Activated T-cell treated with anti-CD3 and anti-CD28 coated beads, Interleukin-2, amount 50 U/mL, for 72 hours (primary cell): ENCODE measurements around the gene WDR59. TPM values are rescaled to one million over a fixed set of nuclear protein-coding genes. Genes with fewer than 3 reads are reported as not detected.
"Not testable (repeated sequence)": the region's sequence is repeated elsewhere in the genome, so short reads cannot be mapped to it uniquely, and the experiment has no call there.

Source experiments
- ATAC-seq, 2 donors: fragments of 150-1000 bp; cut with Tn5 transposase; replicated peaks in 1 of 2; 2 replicates each; pipeline ENCODE4 v1.10.0; 2021; ENCODE audit warnings: moderate library complexity in 2 of 2, mild to moderate bottlenecking in 1 of 2
- DNase-seq, 2 donors: peaks; one replicate each; pipeline ENCODE4 v3.0.0; 2021 to 2022; ENCODE audit warnings: mixed read lengths in 1 of 2
- H3K27ac Mint-ChIP-seq: one replicate; pipeline ENCODE4 v1.8.0; 2022; ENCODE audit warnings: mild to moderate bottlenecking, moderate library complexity, mixed read lengths
- H3K27me3 Mint-ChIP-seq: one replicate; pipeline ENCODE4 v1.8.0; 2022; ENCODE audit warnings: low read depth, mixed read lengths
- H3K36me3 Mint-ChIP-seq, 2 donors: one replicate each; pipeline ENCODE4 v1.8.0; 2022; ENCODE audit warnings: mixed read lengths in 2 of 2, mild to moderate bottlenecking in 1 of 2; ENCODE audit not compliant: insufficient read depth in 2 of 2
- H3K4me1 Mint-ChIP-seq: one replicate; pipeline ENCODE4 v1.8.0; 2022; ENCODE audit warnings: low read depth, mixed read lengths
- H3K4me3 Mint-ChIP-seq, 2 donors: one replicate each; pipeline ENCODE4 v1.8.0; 2022; ENCODE audit warnings: mild to moderate bottlenecking in 2 of 2, mixed read lengths in 2 of 2, moderate library complexity in 2 of 2
- H3K9me3 Mint-ChIP-seq, 2 donors: one replicate each; pipeline ENCODE4 v1.8.0; 2022; ENCODE audit warnings: mixed read lengths in 2 of 2
- total RNA-seq, 2 donors: library from RNA; stranded (reverse); gene quantifications; one replicate each; pipeline ENCODE4 v1.2.3, GENCODE V29; 2022

WDR59 gene
- total RNA-seq, 2 donors from 2014 or later = 100 to 104 TPM

DNA sequence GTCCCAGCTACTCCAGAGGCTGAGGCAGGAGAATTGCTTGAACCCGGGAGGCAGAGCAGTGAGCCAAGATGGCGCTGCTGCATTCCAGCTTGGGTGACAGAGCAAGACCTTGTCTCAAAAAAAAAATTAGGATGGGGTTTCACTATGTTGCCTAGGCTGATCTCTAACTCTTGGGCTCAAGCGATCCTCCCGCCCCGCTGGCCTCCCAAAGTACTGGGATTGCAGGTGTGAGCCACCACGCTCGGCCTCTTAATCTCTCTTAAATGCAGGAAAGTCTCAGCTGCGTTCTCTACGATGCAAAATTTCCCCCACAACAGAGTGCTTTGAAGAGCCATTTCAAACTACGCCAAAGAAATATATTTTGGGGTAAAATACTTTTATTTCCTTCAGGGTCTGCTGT is 5.9 kb upstream of the WDR59 start:
- ATAC-seq (no peak), DNase-seq (no peak)
- Mint-ChIP-seq H3K4me3 (no peak overlapping the region), H3K9me3 (no peaks in the 10 kb centered on the region), H3K36me3 (no peaks in the 10 kb centered on the region), H3K27ac (no peak overlapping the region), H3K4me1 (no peaks in the 10 kb centered on the region), H3K27me3 (peaks cover 11% of the 10 kb centered on the region)

DNA sequence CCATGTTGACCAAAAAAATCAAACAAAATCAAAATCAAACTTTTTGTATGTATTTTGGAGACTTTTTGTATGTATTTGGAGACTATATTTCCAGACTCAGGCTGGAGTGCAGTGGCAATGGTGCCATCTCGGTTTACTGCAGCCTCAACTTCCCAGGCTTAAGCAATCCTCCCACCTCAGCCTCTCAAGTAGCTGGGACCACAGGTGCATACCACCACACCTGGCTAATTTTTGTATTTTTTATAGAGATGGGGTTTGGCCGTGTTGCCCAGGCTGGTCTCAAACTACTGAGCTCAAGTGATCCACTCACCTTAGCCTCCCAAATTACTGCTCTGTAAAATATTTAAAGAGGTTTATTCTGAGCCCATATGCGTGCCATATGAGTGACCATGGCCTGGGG is 4.9 kb upstream of the WDR59 start:
- H3K27me3 Mint-ChIP-seq = peaks cover 11% of the 10 kb centered on the region
- not testable (repeated sequence) for H3K27ac Mint-ChIP-seq, H3K4me1 Mint-ChIP-seq, DNase-seq, H3K4me3 Mint-ChIP-seq, H3K9me3 Mint-ChIP-seq, H3K36me3 Mint-ChIP-seq, ATAC-seq

DNA sequence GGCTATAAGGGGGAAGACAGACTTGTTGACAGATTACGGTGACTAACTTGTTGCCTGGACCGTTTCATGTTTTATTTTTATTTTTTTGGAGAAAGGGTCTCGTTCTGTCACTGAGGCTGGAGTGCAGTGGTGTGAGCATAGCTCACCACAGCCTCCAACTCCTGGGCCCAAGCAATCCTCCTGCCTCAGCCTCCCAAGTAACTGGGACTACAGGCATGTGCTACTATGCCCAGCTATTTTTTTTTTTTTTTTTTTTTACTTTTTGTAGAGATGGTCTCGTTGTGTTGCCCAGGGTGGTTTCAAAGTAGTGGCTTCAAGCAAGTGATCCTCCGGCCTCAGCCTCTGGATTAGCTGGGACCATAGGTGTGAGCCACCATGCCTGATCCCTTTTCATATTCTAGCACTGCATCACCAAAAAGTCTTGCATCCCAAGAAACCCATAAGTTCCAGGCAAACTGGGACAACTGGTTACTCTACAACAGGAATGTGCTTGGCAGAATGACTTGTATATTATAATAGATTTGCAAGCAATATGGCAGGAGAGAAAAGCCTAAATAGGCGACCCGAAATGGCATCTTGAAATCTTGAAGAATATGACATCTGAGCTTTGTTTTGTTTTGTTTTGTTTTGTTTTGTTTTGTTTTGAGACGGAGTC is 2.2 kb upstream of the WDR59 start:
- Mint-ChIP-seq H3K4me1 (peaks cover 17% of the 10 kb centered on the region), H3K27me3 (no peaks in the 10 kb centered on the region), H3K36me3 (peaks cover 0 to 2% of the 10 kb centered on the region in 2 donors), H3K27ac (no peak overlapping the region), H3K4me3 (no peak overlapping the region), H3K9me3 (no peaks in the 10 kb centered on the region)
- DNase-seq (no peak), ATAC-seq (no peak)

DNA sequence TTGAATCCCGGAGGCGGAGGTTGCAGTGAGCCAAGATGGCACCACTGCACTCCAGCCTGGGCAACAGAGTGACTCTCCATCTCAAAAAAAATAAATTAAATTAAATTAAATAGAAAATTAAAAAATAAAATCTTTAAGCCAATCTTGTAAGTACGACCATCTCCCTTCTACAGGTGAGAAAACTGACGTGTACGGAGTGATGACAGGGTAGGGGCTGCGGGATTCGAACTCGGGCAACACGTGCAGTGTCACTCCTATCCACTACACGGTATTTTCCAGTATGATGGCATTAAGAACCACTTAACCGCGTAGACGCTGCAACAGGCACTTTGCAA is 762 bp downstream of the WDR59 start:
- H3K27me3 Mint-ChIP-seq = no peaks in the 10 kb centered on the region
- H3K9me3 Mint-ChIP-seq = no peaks in the 10 kb centered on the region
- H3K36me3 Mint-ChIP-seq = peaks cover 0 to 3% of the 10 kb centered on the region in 2 donors
- peaks cover 17% of the 10 kb centered on the region for H3K4me1 Mint-ChIP-seq
- peak overlapping the region; percentile 87 to 92 for H3K4me3 Mint-ChIP-seq
- DNase-seq (no peak), ATAC-seq (no peak)
- no peak overlapping the region for H3K27ac Mint-ChIP-seq

DNA sequence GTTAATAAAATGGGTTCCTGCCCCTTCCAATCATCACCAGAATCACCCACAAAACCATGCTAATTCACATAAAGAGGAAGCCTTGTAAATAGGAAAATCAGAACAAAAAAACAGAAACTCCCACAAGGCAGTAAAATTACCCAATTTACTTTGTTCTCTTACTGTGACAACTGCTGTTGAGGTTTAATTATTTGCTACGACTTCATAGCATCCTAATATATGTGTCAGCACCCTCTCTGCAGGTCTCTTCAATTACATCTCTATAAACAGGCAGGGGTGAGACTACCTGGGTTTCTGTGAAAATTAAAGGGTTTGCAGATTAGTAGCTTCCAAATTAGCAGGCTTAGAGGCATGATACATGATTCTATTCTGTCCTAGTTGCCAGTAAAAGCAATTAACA is 2.7 kb downstream of the WDR59 start:
- Mint-ChIP-seq H3K4me3 (no peak overlapping the region), H3K27me3 (no peaks in the 10 kb centered on the region), H3K9me3 (no peaks in the 10 kb centered on the region), H3K36me3 (peaks cover 0 to 3% of the 10 kb centered on the region in 2 donors), H3K27ac (no peak overlapping the region), H3K4me1 (peaks cover 22% of the 10 kb centered on the region)
- DNase-seq (no peak), ATAC-seq (no peak)

DNA sequence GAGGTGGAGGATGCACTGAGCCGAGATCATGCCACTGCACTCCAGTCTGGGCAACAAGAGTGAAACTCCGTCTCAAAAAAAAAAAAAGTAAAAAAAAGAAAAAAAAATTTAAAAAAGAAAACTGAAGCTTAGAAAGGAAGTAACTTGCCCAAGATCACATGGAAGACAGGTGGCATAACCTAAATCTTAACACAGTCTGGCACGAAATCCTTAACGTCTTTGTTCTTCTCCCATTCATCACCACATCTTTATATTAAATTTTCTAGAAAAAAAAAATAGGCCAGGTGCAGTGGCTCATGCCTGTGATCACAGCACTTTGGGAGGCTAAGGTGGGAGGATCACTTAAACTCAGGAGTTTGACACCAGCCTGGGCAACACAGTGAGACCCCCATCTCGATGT is 9.3 kb downstream of the WDR59 start:
- DNase-seq (no peak), ATAC-seq (no peak)
- no peaks in the 10 kb centered on the region for H3K9me3 Mint-ChIP-seq
- H3K4me3 Mint-ChIP-seq = no peak overlapping the region
- peaks cover 5% of the 10 kb centered on the region for H3K4me1 Mint-ChIP-seq
- H3K27ac Mint-ChIP-seq = no peak overlapping the region
- H3K36me3 Mint-ChIP-seq = no peaks in the 10 kb centered on the region
- H3K27me3 Mint-ChIP-seq = no peaks in the 10 kb centered on the region

DNA sequence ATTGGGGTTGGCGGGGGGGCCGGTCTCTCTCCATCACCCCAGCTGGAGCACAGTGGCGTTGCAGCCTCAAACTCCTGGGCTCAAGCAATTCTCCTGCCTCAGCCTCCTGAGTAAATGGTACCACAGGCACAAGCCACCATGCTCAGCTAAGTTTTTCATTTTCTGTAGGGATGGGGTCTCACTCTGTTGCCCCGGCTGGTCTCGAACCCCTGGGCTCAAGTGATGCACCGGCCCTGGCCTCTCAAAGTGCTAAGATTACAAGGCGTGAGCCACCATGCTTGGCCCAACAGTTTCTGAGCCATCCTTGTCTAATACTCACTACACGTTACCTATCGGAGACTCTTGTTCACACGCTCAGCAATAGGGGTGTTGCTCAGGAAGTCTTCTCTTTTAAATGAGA is 11.6 kb downstream of the WDR59 start:
- DNase-seq = no peak
- Mint-ChIP-seq H3K27ac (no peak overlapping the region), H3K27me3 (no peaks in the 10 kb centered on the region), H3K4me3 (no peak overlapping the region), H3K4me1 (peaks cover 12% of the 10 kb centered on the region), H3K9me3 (no peaks in the 10 kb centered on the region), H3K36me3 (no peaks in the 10 kb centered on the region)
- ATAC-seq = no peak

DNA sequence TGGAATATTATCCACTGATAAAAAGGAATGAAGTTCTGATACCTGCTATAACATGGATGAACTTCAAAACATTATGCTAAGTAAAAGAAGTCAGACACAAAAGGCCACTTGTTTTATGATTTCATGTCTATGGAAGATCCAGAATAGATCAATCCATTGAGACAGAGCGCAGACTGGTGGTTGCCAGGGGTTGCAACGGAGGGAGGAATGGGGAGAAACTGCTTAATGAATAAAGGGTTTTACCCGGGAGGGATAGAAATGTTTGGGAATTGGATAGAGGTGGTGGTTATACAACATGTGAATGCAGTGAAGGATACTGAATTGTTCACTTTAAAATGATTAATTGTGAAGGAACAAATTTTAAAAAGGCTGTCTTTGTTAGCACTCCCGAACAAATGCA is 30.2 kb downstream of the WDR59 start:
- no peak for ATAC-seq
- peaks cover 0 to 27% of the 10 kb centered on the region in 2 donors for H3K36me3 Mint-ChIP-seq
- no peak for DNase-seq
- H3K4me3 Mint-ChIP-seq = no peak overlapping the region
- H3K27me3 Mint-ChIP-seq = no peaks in the 10 kb centered on the region
- no peak overlapping the region for H3K27ac Mint-ChIP-seq
- no peaks in the 10 kb centered on the region for H3K4me1 Mint-ChIP-seq
- no peaks in the 10 kb centered on the region for H3K9me3 Mint-ChIP-seq

DNA sequence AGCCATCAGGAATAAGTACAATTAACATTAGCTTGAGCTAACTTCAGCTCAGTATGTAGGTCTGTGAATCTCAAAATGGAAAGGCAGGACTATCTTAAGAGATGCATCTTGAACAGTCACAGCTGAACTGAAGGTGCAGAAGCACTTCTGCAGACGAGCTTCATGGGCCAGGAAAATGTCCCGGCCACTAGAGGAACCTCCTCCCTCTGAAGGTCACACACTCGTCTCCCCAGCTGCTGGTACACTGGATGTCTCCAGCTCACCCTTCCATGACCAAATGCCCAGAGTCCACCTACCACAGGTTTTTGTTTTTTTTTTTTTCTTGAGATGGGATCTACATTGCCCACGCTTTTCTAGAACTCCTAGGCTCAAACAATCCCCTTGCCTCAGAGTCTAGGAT is 33.2 kb downstream of the WDR59 start:
- DNase-seq = no peak
- no peaks in the 10 kb centered on the region for H3K27me3 Mint-ChIP-seq
- H3K36me3 Mint-ChIP-seq = peaks cover 0 to 22% of the 10 kb centered on the region in 2 donors
- no peak overlapping the region for H3K27ac Mint-ChIP-seq
- H3K9me3 Mint-ChIP-seq = no peaks in the 10 kb centered on the region
- ATAC-seq = no peak
- no peaks in the 10 kb centered on the region for H3K4me1 Mint-ChIP-seq
- H3K4me3 Mint-ChIP-seq = no peak overlapping the region

DNA sequence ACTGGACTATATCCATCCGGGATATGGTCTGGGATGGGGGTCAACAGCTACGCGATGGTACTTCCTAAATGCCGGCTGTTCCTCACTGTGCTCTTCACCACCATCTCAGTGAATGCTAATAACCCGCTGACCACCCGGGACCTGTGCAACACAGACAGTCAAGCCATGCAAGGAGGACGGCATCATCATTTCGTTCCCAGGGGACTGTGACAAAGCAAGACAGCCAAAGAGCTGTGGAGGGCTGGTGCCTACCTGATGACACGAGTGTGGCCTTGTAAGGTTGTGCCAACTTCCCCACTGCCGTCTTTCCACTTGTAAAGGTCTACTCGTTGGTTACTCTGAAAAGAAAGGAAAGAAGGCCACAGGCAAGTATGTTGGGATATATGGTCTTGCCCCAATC is 33.7 kb downstream of the WDR59 start:
- H3K4me1 Mint-ChIP-seq = no peaks in the 10 kb centered on the region
- ATAC-seq (no peak), DNase-seq (no peak)
- H3K27me3 Mint-ChIP-seq = no peaks in the 10 kb centered on the region
- H3K9me3 Mint-ChIP-seq = no peaks in the 10 kb centered on the region
- H3K27ac Mint-ChIP-seq = no peak overlapping the region
- peaks cover 0 to 21% of the 10 kb centered on the region in 2 donors for H3K36me3 Mint-ChIP-seq
- H3K4me3 Mint-ChIP-seq = no peak overlapping the region

DNA sequence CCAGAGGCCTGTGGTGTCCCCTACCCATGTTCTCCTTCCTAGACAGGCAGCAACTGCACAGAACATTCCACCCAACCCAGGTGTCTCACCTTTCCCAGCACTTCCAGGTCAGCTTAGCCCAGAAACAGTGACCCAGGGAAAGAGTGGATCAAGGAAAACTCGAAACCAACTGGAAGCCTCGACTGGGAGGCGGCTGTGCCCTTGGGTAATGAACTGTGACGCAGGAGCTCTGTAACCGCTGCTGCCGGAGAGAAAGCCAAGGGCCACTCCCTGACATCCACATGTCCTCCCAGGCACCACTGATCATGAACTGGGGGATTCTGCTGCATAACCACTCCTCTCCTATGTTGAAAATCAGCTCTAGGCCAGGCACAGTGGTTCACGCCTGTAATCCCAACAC is 34.4 kb downstream of the WDR59 start:
- Mint-ChIP-seq H3K36me3 (peaks cover 0 to 19% of the 10 kb centered on the region in 2 donors), H3K4me3 (no peak overlapping the region), H3K27me3 (no peaks in the 10 kb centered on the region), H3K27ac (no peak overlapping the region), H3K9me3 (no peaks in the 10 kb centered on the region), H3K4me1 (no peaks in the 10 kb centered on the region)
- DNase-seq = no peak
- no peak for ATAC-seq

DNA sequence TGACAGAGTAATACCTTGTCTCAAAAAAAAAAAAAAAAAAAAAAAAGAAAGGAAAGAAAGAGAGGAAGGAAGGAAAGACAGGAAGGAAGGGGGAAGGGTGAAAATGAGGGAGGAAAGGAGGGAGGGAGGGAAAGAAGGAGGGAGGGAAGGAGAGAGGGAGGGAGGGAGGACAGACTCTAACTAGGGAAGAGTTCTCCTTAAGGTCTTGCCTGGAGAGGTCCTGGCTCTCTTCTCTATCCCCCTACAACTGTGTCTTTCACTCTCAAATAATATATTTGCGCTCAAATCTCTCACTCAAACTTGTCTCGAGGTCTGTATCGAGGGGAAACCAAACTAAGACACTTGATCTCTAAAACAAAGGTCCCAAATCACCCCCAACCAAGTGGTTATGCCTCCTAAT is 35.6 kb downstream of the WDR59 start:
- ATAC-seq (no peak), DNase-seq (no peak)
- Mint-ChIP-seq H3K9me3 (no peaks in the 10 kb centered on the region), H3K27me3 (no peaks in the 10 kb centered on the region), H3K4me3 (no peak overlapping the region), H3K27ac (peak overlapping the region; percentile 49), H3K36me3 (peaks cover 0 to 16% of the 10 kb centered on the region in 2 donors), H3K4me1 (no peaks in the 10 kb centered on the region)

DNA sequence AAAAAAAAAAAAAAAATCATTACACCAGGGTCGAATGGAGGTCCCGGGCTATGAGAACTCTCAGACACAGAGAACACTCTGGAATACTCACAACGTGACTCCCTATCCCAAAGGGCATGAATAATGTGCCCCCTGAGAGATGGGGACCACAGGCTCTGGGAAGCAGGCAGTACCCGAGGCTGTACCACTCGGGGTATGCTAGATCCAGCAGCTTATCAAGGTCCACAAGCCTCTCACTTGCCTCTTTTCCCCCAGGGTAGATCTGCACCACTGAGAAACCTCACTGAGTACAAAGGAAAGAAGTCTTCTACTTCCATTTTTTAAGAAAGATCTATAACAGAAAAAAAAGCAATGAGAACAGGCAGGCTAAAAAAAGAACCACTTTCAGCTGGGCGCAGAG is 40.5 kb downstream of the WDR59 start:
- ATAC-seq (no peak), DNase-seq (no peak)
- Mint-ChIP-seq H3K4me1 (no peaks in the 10 kb centered on the region), H3K9me3 (no peaks in the 10 kb centered on the region), H3K27ac (no peak overlapping the region), H3K36me3 (peaks cover 8 to 11% of the 10 kb centered on the region in 2 donors), H3K27me3 (no peaks in the 10 kb centered on the region), H3K4me3 (no peak overlapping the region)
